ENCODE data around the gene TLE4. TPM values are rescaled to one million over a fixed set of nuclear protein-coding genes. Genes with fewer than 3 reads are reported as not detected.
A peak's percentile ranks its signal among the peaks of the same experiment; 100 is the strongest.

TLE4 gene
- total and polyA plus RNA-seq, 7 experiments from 2014 or later, result 21.0 to 196 (median 102) TPM

- H3K4me3 Mint-ChIP-seq, result peak overlapping the region in 9 of 10 donors; percentile 60 to 91 (median 69)
- intact Hi-C loops (cut with micrococcal nuclease), result no loop called here
- ChIA-PET POLR2A (interaction anchor here (1.2 to 4.5 kb wide), 3 partner anchors 7 to 47 kb away, joined by 4 to 45 read pairs (median 13); partner anchors contain the start of gene TLE4), CTCF (interaction anchor here (0.7 to 0.9 kb wide), 2 partner anchors 10 to 34 kb away, joined by 3 read pairs; partner anchors contain the start of gene TLE4)
- peak overlapping the region in 8 of 9 donors; percentile 75 to 92 (median 83) for H3K27ac Mint-ChIP-seq
- ATAC-seq (no peak), DNase-seq (peak in 5 of 9 donors; percentile 14 to 31 (median 26))
- Histone ChIP-seq H3K27me3 (ENCODE audit: control insufficient read depth in 2 of 2, insufficient read depth in 2 of 2, low read length in 2 of 2) (no peaks in the 10 kb centered on the region), H3K9me3 (ENCODE audit: control insufficient read depth in 2 of 3, low read length in 3 of 3) (no peaks in the 10 kb centered on the region), H3K36me3 (ENCODE audit: control insufficient read depth in 2 of 3, insufficient read depth in 3 of 3, low read length in 3 of 3) (no peaks in the 10 kb centered on the region), H3K4me3 (ENCODE audit: low read length) (peak overlapping the region; percentile 38), H3K4me1 (ENCODE audit: control insufficient read depth in 2 of 2, insufficient read depth in 2 of 2, low read length in 2 of 2) (peaks cover 46 to 60% of the 10 kb centered on the region in 2 donors), H3K27ac (ENCODE audit: low read depth, low read length) (peak overlapping the region; percentile 59)
- H3K27me3 Mint-ChIP-seq, result no peaks in the 10 kb centered on the region
- H3K36me3 Mint-ChIP-seq, result peaks cover 0 to 21% (median 2%) of the 10 kb centered on the region in 5 donors
- H3K9me3 Mint-ChIP-seq, result no peaks in the 10 kb centered on the region
- peaks cover 64 to 100% (median 96%) of the 10 kb centered on the region in 7 donors for H3K4me1 Mint-ChIP-seq
Observed at GRCh38 chr9:79581388-79581787, 9.6 kb downstream of the TLE4 start.

- Mint-ChIP-seq H3K9me3 (no peaks in the 10 kb centered on the region), H3K27ac (peak overlapping the region; percentile 53 to 92 (median 83)), H3K4me1 (peaks cover 61 to 98% (median 95%) of the 10 kb centered on the region in 7 donors), H3K36me3 (peaks cover 0 to 18% (median 3%) of the 10 kb centered on the region in 5 donors), H3K4me3 (peak overlapping the region; percentile 55 to 91 (median 68)), H3K27me3 (no peaks in the 10 kb centered on the region)
- CTCF ChIA-PET, result interaction anchor here (0.7 to 0.9 kb wide), 2 partner anchors 10 to 34 kb away, joined by 3 read pairs; partner anchors contain the start of gene TLE4
- H3K27me3 ChIP-seq (ENCODE audit: control insufficient read depth in 2 of 2, insufficient read depth in 2 of 2, low read length in 2 of 2), result no peaks in the 10 kb centered on the region
- H3K27ac ChIP-seq (ENCODE audit: low read depth, low read length), result peak overlapping the region; percentile 59
- no peaks in the 10 kb centered on the region for H3K36me3 ChIP-seq (ENCODE audit: control insufficient read depth in 2 of 3, insufficient read depth in 3 of 3, low read length in 3 of 3)
- H3K4me3 ChIP-seq (ENCODE audit: low read length), result peak overlapping the region; percentile 38
- peak; percentile 63 for ATAC-seq
- no peaks in the 10 kb centered on the region for H3K9me3 ChIP-seq (ENCODE audit: control insufficient read depth in 2 of 3, low read length in 3 of 3)
- H3K4me1 ChIP-seq (ENCODE audit: control insufficient read depth in 2 of 2, insufficient read depth in 2 of 2, low read length in 2 of 2), result peaks cover 45 to 60% of the 10 kb centered on the region in 2 donors
- intact Hi-C loops (cut with micrococcal nuclease), result loop anchor here in 1 of 2 donors (1.0 to 2.0 kb wide), 4 partner anchors 10 to 39 kb away; partner anchors contain the start of gene TLE4
- DNase-seq, result peak in 7 of 9 donors; percentile 47 to 77 (median 68)
- POLR2A ChIA-PET, result interaction anchor here (1.2 to 4.5 kb wide), 3 partner anchors 8 to 47 kb away, joined by 4 to 45 read pairs (median 13); partner anchors contain the start of gene TLE4
Observed at GRCh38 chr9:79581794-79582193, 10.0 kb downstream of the TLE4 start.

- Mint-ChIP-seq H3K4me3 (peak overlapping the region in 9 of 10 donors; percentile 39 to 76 (median 63)), H3K27me3 (peaks cover 0 to 2% (median 0%) of the 10 kb centered on the region in 5 donors), H3K9me3 (no peaks in the 10 kb centered on the region), H3K27ac (peak overlapping the region in 6 of 9 donors; percentile 1 to 89 (median 26)), H3K4me1 (peaks cover 50 to 93% (median 85%) of the 10 kb centered on the region in 7 donors), H3K36me3 (peaks cover 0 to 33% (median 11%) of the 10 kb centered on the region in 5 donors)
- POLR2A ChIA-PET, result interaction anchor here (1.4 to 4.5 kb wide), 4 partner anchors 9 to 12 kb away, joined by 3 to 45 read pairs (median 9); partner anchors contain the start of gene TLE4
- H3K27me3 ChIP-seq (ENCODE audit: control insufficient read depth in 2 of 2, insufficient read depth in 2 of 2, low read length in 2 of 2), result no peaks in the 10 kb centered on the region
- ATAC-seq (peak; percentile 84), DNase-seq (no peak)
- H3K4me3 ChIP-seq (ENCODE audit: low read length), result peak overlapping the region; percentile 10
- H3K27ac ChIP-seq (ENCODE audit: low read depth, low read length), result no peak overlapping the region
- peaks cover 45 to 47% of the 10 kb centered on the region in 2 donors for H3K4me1 ChIP-seq (ENCODE audit: control insufficient read depth in 2 of 2, insufficient read depth in 2 of 2, low read length in 2 of 2)
- intact Hi-C loops (cut with micrococcal nuclease), result loop anchor here in 1 of 2 donors (2.0 kb wide), 2 partner anchors 15 to 37 kb away; no protein-coding TSS in a partner anchor
- CTCF ChIA-PET, result interaction anchor here (1.3 kb wide), 2 partner anchors 10 to 12 kb away, joined by 4 to 11 read pairs; no protein-coding TSS in a partner anchor
- H3K36me3 ChIP-seq (ENCODE audit: control insufficient read depth in 2 of 3, insufficient read depth in 3 of 3, low read length in 3 of 3), result no peaks in the 10 kb centered on the region
- H3K9me3 ChIP-seq (ENCODE audit: control insufficient read depth in 2 of 3, low read length in 3 of 3), result no peaks in the 10 kb centered on the region
Observed at GRCh38 chr9:79583952-79584654, 12.3 kb downstream of the TLE4 start.

- intact Hi-C loops (cut with micrococcal nuclease), result no loop called here
- Histone ChIP-seq H3K4me3 (ENCODE audit: low read length) (no peak overlapping the region), H3K27ac (ENCODE audit: low read depth, low read length) (no peak overlapping the region), H3K4me1 (ENCODE audit: control insufficient read depth in 2 of 2, insufficient read depth in 2 of 2, low read length in 2 of 2) (peaks cover 45% of the 10 kb centered on the region in 2 donors), H3K9me3 (ENCODE audit: control insufficient read depth in 2 of 3, low read length in 3 of 3) (no peaks in the 10 kb centered on the region), H3K27me3 (ENCODE audit: control insufficient read depth in 2 of 2, insufficient read depth in 2 of 2, low read length in 2 of 2) (no peaks in the 10 kb centered on the region), H3K36me3 (ENCODE audit: control insufficient read depth in 2 of 3, insufficient read depth in 3 of 3, low read length in 3 of 3) (no peaks in the 10 kb centered on the region)
- ChIA-PET POLR2A (interaction anchor here (0.6 to 4.5 kb wide), 4 partner anchors 10 to 166 kb away, joined by 3 to 45 read pairs (median 4); partner anchors contain the start of gene TLE4), CTCF (interaction anchor here (0.6 kb wide), 1 partner anchor 8 kb away, joined by 3 read pairs; no protein-coding TSS in a partner anchor)
- Mint-ChIP-seq H3K36me3 (peaks cover 3 to 33% (median 12%) of the 10 kb centered on the region in 5 donors), H3K27me3 (peaks cover 0 to 5% (median 0%) of the 10 kb centered on the region in 5 donors), H3K27ac (peak overlapping the region in 3 of 9 donors; percentile 6 to 89 (median 79)), H3K4me3 (peak overlapping the region in 7 of 10 donors; percentile 39 to 76 (median 63)), H3K4me1 (peaks cover 50 to 93% (median 85%) of the 10 kb centered on the region in 7 donors), H3K9me3 (no peaks in the 10 kb centered on the region)
- ATAC-seq (peak; percentile 28), DNase-seq (no peak)
Observed at GRCh38 chr9:79584655-79584982, 12.9 kb downstream of the TLE4 start.

- H3K4me1 ChIP-seq (ENCODE audit: control insufficient read depth in 2 of 2, insufficient read depth in 2 of 2, low read length in 2 of 2), result peaks cover 23 to 30% of the 10 kb centered on the region in 2 donors
Observed at GRCh38 chr9:79588488-79589223, 16.9 kb downstream of the TLE4 start.

GRCh38 chr9:79591458-79591857 lies 19.7 kb downstream of the TLE4 start:
- Mint-ChIP-seq H3K36me3 (peaks cover 4 to 35% (median 13%) of the 10 kb centered on the region in 5 donors), H3K4me3 (peak overlapping the region in 9 of 10 donors; percentile 6 to 78 (median 25)), H3K9me3 (no peaks in the 10 kb centered on the region), H3K4me1 (peaks cover 45 to 86% (median 79%) of the 10 kb centered on the region in 7 donors), H3K27ac (peak overlapping the region in 3 of 9 donors; percentile 0 to 16 (median 11)), H3K27me3 (peaks cover 0 to 33% (median 0%) of the 10 kb centered on the region in 5 donors)
- ATAC-seq (no peak), DNase-seq (no peak)
- Histone ChIP-seq H3K27ac (ENCODE audit: low read depth, low read length) (no peak overlapping the region), H3K27me3 (ENCODE audit: control insufficient read depth in 2 of 2, insufficient read depth in 2 of 2, low read length in 2 of 2) (no peaks in the 10 kb centered on the region), H3K4me1 (ENCODE audit: control insufficient read depth in 2 of 2, insufficient read depth in 2 of 2, low read length in 2 of 2) (peaks cover 14 to 20% of the 10 kb centered on the region in 2 donors), H3K9me3 (ENCODE audit: control insufficient read depth in 2 of 3, low read length in 3 of 3) (no peaks in the 10 kb centered on the region), H3K4me3 (ENCODE audit: low read length) (no peak overlapping the region), H3K36me3 (ENCODE audit: control insufficient read depth in 2 of 3, insufficient read depth in 3 of 3, low read length in 3 of 3) (no peaks in the 10 kb centered on the region)
- ChIA-PET POLR2A (interaction anchor here (1.8 kb wide), 1 partner anchor 20 kb away, joined by 10 read pairs; the partner anchor contains the start of gene TLE4), CTCF (no interaction called here)
- intact Hi-C loops (cut with micrococcal nuclease), result no loop called here

More at GRCh38 chr9:79588488-79589223, 16.9 kb downstream of the TLE4 start:
- DNase-seq (no peak), ATAC-seq (no peak)
- Mint-ChIP-seq H3K4me3 (no peak overlapping the region), H3K9me3 (no peaks in the 10 kb centered on the region), H3K27me3 (peaks cover 0 to 25% (median 0%) of the 10 kb centered on the region in 5 donors), H3K4me1 (peaks cover 45 to 93% (median 85%) of the 10 kb centered on the region in 7 donors), H3K27ac (peak overlapping the region in 1 of 9 donors; percentile 10), H3K36me3 (peaks cover 4 to 29% (median 13%) of the 10 kb centered on the region in 5 donors)
- ChIA-PET POLR2A (no interaction called here), CTCF (no interaction called here)
- intact Hi-C loops (cut with micrococcal nuclease), result no loop called here
- no peaks in the 10 kb centered on the region for H3K36me3 ChIP-seq (ENCODE audit: control insufficient read depth in 2 of 3, insufficient read depth in 3 of 3, low read length in 3 of 3)
- H3K9me3 ChIP-seq (ENCODE audit: control insufficient read depth in 2 of 3, low read length in 3 of 3), result no peaks in the 10 kb centered on the region
- H3K27ac ChIP-seq (ENCODE audit: low read depth, low read length), result no peak overlapping the region
- no peaks in the 10 kb centered on the region for H3K27me3 ChIP-seq (ENCODE audit: control insufficient read depth in 2 of 2, insufficient read depth in 2 of 2, low read length in 2 of 2)
- no peak overlapping the region for H3K4me3 ChIP-seq (ENCODE audit: low read length)

All from naive thymus-derived CD4-positive, alpha-beta T cell (primary cell).